Mononuclear cell (primary cell): ENCODE measurements around the gene SRGAP3. TPM values are rescaled to one million over a fixed set of nuclear protein-coding genes. Genes with fewer than 3 reads are reported as not detected.

Source experiments
- H3K27me3 ChIP-seq: 2 replicates; pipeline ENCODE4 v1.6.0; 2011; ENCODE audit warnings: low read length, control low read depth; ENCODE audit not compliant: insufficient read depth
- H3K4me1 ChIP-seq: 2 replicates; pipeline ENCODE4 v1.5.1; 2011; ENCODE audit warnings: mild to moderate bottlenecking, low read length, control low read depth; ENCODE audit not compliant: insufficient read depth
- H3K4me3 ChIP-seq: 2 replicates; pipeline ENCODE4 v1.5.1; 2011; ENCODE audit warnings: mild to moderate bottlenecking, low read length, moderate library complexity
- H3K9me3 ChIP-seq: 2 replicates; pipeline ENCODE4 v1.5.1; 2011; ENCODE audit warnings: low read depth, mild to moderate bottlenecking, control low read depth, low read length
- total RNA-seq: library from RNA; depleted of rRNA; stranded (reverse); fragments of >200 nt; gene quantifications from one replicate; pipeline ENCODE4 v1.2.3, GENCODE V29; 2012

SRGAP3 gene
- total RNA-seq, 1 donor = 2.2 TPM

DNA sequence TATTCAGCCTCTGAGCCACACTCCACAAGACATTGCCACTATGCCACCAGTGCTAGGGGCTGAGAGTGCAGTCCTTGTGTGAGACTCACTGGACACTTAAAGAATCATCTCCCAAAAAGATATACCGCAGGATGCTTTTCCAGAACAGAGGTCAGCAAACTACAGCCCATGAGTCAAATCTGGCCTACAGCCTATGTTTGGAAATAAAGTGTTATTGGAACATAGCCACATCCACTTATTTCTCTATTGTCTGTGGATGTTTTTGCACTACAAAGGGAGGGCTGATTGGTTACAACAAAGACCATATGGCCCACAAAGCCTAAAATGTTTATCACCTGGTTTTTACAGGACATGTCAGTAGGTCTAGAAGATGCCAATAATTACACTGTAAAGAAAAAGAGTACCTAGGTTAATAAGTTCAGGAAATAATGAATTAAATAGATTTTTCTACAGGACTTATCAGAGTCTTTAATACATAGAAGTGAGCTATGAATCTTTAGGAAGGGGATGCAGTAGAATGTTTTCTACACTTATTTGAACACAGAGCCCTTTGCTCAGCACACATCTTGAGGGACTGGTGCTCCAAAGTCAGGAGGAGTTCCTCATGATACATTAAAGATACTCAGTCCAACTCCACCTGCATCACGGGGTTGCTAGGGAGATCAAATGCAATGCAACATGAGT is 26.3 kb downstream of the SRGAP3 start:
- Histone ChIP-seq H3K4me3 (no peak overlapping the region), H3K27me3 (no peaks in the 10 kb centered on the region), H3K4me1 (no peaks in the 10 kb centered on the region), H3K9me3 (no peaks in the 10 kb centered on the region)

DNA sequence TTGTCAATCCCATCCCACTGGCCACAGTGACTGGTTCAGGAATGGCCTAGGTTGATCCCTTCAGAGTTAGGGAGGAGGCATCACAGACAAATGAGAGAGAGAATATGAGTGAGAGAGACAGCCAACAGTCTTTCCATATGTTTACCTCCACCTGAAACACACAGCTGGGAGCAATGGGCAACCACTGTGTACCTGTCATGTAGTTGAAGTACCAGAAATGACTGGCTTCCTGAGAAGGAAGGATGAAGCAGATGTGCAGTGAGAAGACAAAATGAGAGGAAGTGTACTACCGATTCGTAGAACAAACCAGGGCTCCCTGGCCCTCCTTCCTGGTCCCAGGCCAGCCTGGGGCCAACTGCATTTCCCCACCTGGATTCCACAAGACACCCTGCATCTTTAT is 27.4 kb downstream of the SRGAP3 start:
- H3K27me3 ChIP-seq = no peaks in the 10 kb centered on the region
- H3K4me1 ChIP-seq = no peaks in the 10 kb centered on the region
- no peak overlapping the region for H3K4me3 ChIP-seq
- H3K9me3 ChIP-seq = no peaks in the 10 kb centered on the region

DNA sequence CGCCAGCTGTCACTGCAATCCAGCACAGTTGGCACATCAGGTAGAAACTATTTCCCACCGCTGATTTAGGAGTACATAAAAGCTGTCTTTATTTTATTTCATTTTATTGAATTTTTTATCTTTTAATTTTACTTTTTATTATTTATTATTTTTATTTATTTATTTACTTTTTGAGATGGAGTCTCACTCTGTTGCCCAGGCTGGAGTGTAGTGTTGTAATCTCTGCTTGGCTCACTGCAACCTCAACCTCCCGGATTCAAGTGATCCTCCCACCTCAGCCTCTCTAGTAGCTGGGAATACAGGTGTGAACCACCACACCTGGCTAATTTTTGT is 31.0 kb downstream of the SRGAP3 start:
- Histone ChIP-seq H3K27me3 (no peaks in the 10 kb centered on the region), H3K4me1 (no peaks in the 10 kb centered on the region), H3K9me3 (no peaks in the 10 kb centered on the region), H3K4me3 (no peak overlapping the region)

DNA sequence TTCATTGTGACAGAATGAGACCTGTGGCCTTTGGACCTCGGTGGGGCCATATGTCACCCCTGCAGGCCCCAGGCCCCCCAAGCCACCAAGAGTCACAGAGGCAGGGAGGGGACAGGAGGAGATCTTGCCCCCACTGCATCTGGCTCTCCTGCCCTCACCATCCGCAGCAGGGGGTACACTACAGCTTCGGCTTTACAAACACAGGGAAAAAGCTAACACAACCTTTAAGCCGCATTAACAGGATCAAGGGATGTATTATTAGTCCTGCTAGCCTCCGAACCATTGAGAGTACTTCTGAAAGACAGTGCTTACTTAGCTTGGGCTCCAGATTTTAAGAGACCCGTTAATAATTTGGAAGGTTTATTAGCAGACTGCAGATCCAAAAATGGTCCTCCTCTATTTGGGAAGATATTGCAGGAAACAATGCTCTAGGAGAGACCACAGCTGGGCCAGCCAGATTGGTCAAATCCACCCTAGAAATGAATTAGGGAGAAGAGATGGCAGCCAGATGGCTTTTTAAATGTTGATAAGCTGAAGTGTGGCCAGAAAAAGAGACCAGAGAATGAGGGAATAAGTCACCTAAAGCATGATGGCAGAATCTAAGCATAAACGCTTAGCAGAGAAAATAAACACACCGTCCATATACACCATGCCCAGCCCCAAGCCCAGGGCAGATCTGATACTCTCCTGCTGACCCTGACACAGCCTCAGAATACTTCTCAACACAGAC is 31.5 kb downstream of the SRGAP3 start:
- Histone ChIP-seq H3K27me3 (no peaks in the 10 kb centered on the region), H3K4me1 (no peaks in the 10 kb centered on the region), H3K9me3 (no peaks in the 10 kb centered on the region), H3K4me3 (no peak overlapping the region)

DNA sequence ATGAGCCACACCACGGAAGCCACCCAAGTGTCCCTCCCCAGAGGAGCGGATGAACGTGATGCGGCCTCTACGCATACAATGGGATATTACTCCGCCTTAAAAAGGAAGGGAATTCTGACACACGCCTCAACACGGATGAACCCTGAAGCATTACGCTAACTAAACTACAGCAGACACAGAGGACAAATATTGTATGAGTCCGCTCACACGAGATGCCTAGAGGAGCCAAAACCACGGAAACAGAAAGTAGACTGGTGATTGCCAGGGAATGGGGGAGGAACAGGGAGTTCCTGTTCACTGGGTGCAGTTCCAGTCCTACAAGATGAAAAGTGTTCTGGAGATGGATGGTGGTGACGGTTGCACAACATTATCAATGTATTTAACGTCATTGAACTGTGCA is 32.7 kb downstream of the SRGAP3 start:
- no peaks in the 10 kb centered on the region for H3K4me1 ChIP-seq
- no peaks in the 10 kb centered on the region for H3K9me3 ChIP-seq
- H3K4me3 ChIP-seq = no peak overlapping the region
- no peaks in the 10 kb centered on the region for H3K27me3 ChIP-seq

DNA sequence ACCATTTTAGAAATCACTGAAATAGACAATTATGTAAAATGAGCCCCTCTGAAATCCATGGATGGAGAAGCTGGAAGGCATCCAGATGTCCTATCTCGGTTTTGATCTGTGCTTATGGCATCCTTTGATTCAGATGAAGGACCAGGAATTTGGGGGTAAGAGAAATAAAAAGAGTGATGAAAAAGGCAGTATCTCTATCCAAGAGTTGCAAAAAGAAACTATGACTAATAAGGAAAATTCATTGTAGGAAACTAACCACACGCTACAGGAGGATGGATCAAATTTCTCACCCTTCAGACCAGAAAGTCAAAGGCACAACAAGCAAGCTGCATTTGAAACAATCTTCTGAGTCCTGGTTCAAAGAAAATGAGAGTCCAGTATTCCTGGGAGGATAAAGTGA is 34.8 kb downstream of the SRGAP3 start:
- Histone ChIP-seq H3K4me3 (no peak overlapping the region), H3K27me3 (no peaks in the 10 kb centered on the region), H3K9me3 (no peaks in the 10 kb centered on the region), H3K4me1 (no peaks in the 10 kb centered on the region)

DNA sequence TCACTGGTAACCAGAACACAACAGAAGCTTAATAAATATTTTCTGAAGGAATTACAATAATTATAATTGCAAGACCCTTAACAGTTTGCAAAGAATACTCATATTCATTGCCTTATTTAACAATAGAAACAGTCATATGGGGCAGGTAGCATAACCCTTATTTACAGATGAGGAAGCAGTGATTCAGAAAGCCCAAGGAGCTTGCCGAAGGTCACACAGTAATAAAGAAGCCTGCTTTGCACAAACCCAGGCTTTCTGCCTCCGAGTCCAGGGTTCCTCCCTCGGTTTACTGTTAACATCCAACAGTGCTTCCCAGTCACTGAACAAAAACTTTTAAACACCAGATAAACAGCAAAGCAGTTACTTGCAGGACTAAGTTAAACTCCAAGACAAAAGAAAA is 35.3 kb downstream of the SRGAP3 start:
- Histone ChIP-seq H3K4me1 (no peaks in the 10 kb centered on the region), H3K4me3 (no peak overlapping the region), H3K9me3 (no peaks in the 10 kb centered on the region), H3K27me3 (no peaks in the 10 kb centered on the region)

DNA sequence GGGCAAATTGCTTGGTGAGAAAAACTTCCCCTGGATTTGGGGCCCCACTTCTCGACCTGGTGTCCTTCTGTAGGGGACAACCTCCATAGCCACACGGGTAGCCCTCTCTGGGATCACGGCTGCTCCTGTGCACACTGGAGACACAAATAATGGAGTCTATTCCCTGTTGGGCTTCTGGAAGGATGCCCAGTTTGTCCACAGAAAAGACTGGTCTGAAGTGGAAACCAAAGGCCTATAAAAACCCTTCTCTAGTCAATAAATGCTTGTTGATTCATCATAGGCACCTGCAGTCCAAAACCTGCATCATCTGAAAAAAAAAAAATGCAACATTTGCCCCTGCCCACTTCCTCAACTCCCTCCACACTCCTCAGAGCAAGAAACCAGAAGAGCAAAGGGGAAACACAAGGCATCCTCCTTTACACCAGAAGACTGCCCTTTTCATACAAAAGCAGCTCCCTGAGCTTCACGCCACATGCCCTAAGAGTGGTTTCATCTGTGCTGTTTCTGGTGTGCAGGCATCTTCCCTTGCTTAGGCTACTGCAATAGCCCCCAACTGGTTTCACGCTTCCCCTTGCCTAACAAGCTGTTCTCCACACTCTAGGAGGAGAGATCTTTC is 36.3 kb downstream of the SRGAP3 start:
- H3K27me3 ChIP-seq = no peaks in the 10 kb centered on the region
- no peaks in the 10 kb centered on the region for H3K9me3 ChIP-seq
- H3K4me3 ChIP-seq = no peak overlapping the region
- no peaks in the 10 kb centered on the region for H3K4me1 ChIP-seq

DNA sequence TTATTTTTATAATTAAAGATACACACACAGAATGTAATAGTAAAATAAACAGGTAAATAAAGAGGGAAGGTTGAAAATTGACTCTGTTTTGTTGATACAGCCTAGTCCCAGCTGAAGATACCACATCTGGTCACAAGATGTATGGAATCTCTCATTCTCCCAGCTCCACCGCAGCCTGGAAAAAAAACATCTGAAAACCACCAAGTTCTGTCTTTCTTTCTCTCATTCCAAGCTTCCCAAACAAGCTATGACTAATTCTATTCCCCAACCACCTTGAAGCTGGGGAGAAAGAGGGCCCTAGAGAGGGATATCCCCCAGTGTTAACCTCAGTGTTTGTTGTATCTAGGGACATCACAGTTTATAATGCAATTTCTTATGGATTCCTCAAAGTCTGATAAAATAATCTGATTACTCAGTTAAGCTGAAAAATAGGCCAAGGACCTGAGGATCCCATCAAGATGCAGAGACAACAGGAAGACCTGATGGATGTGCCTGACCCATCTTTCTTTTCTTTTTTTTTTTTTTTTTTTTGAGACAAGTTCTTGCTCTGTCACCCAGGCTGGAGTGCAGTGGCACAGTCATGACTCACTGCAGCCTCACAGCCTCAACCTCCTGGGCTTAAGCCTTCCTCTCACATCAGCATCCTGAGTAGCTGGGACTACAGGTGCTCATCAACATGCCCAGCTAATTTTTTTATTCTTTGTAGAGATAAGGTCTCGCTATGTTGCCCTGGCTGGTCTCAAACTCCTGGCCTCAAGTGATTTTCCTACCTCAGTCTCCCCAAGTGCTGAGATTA is 38.1 kb downstream of the SRGAP3 start:
- Histone ChIP-seq H3K4me3 (no peak overlapping the region), H3K9me3 (no peaks in the 10 kb centered on the region), H3K4me1 (no peaks in the 10 kb centered on the region), H3K27me3 (no peaks in the 10 kb centered on the region)

DNA sequence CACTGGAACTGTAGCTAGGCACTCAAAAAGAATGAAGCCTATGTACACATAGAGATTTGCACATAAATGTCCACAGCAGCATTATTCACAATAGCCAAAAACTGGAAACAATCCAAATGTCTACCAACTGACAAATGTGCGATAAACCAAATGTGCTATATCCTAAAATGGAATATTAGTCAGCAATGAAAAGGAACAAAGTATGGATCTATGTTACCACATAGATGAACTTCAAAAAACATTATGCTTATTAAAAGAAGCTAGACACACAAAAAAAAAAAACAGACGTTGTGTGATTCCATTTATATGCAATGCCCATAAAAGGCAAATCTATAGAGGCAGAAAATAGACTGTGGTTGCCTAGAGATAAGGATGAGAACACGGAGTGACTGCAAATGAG is 39.7 kb downstream of the SRGAP3 start:
- H3K4me3 ChIP-seq = no peak overlapping the region
- no peaks in the 10 kb centered on the region for H3K27me3 ChIP-seq
- no peaks in the 10 kb centered on the region for H3K4me1 ChIP-seq
- no peaks in the 10 kb centered on the region for H3K9me3 ChIP-seq

DNA sequence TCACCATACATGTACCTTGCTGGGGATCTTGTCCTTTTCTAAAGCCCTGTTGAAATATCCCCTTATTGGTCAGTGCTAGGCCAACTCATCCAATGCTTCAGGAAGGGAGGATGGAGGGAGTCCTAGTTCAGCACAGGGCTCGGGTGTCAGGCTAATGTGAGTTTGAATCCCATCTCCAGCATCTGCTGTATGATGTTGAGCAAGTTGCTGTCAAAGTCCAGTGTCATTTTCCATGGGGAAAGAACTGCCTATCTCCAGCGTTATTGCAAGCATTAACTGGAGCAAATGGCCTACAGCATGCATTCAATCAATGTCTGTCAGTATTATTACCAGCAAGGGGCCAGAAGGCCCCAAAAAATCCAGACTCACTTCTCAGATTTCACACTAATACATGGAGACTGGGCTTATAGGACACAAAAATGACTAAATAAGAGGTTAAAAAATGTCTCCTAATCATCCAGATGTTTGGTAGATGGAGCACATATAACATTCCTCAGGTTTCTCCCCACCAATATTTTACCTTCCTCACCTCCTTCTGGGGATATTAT is 40.8 kb downstream of the SRGAP3 start:
- H3K9me3 ChIP-seq = no peaks in the 10 kb centered on the region
- H3K4me1 ChIP-seq = no peaks in the 10 kb centered on the region
- no peak overlapping the region for H3K4me3 ChIP-seq
- H3K27me3 ChIP-seq = no peaks in the 10 kb centered on the region

DNA sequence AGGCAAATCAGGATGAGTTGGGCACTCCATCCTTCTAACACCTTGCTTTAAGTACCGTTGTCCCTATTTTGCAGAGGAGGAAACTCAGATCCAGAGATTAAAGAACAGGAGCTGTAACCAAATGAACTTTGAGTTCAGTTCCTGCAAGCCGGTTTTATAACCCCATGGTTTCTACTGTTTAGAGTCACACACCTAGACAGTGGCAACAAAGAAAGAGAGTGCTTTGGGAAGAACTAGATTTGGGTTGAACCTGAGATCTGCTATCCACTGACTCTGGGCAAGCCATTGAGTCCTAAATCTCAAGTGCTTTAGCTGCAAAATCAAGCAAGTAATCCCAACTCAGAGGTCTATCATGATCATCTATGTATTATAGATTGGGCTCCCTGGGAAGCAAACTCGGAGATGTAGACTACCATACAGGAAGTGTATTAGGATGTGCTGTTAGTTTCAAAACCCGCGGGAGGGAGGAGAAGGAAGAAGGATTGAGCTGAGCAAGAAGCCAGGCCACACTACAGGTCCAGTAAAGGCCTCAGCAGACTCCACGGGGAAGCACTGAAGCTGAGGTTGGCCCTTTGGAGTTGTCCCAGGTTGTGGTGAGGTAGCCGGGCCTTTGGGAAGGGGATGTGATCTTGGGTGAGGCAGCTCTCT is 42.2 kb downstream of the SRGAP3 start:
- H3K9me3 ChIP-seq = no peaks in the 10 kb centered on the region
- no peak overlapping the region for H3K4me3 ChIP-seq
- no peaks in the 10 kb centered on the region for H3K4me1 ChIP-seq
- H3K27me3 ChIP-seq = no peaks in the 10 kb centered on the region

DNA sequence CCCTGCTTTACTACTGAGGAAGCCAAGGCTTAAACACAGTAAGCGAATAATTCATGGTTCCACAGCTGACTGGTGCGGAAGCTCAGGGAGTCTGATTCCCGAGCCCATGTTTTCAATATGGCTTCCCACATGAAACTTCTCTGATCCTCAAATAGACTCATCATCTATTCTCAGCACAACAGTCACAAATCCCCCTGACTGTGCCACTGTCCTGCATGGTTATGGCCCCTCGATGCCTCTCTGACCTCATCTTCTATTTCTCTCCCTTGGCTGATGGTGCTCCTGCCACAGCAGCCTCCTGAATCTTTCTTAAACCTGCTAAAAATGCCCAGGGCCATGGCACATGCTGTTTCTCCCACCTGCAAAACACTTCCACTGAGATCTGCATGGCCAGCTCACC is 43.2 kb downstream of the SRGAP3 start:
- no peaks in the 10 kb centered on the region for H3K27me3 ChIP-seq
- H3K4me3 ChIP-seq = no peak overlapping the region
- H3K4me1 ChIP-seq = no peaks in the 10 kb centered on the region
- no peaks in the 10 kb centered on the region for H3K9me3 ChIP-seq

DNA sequence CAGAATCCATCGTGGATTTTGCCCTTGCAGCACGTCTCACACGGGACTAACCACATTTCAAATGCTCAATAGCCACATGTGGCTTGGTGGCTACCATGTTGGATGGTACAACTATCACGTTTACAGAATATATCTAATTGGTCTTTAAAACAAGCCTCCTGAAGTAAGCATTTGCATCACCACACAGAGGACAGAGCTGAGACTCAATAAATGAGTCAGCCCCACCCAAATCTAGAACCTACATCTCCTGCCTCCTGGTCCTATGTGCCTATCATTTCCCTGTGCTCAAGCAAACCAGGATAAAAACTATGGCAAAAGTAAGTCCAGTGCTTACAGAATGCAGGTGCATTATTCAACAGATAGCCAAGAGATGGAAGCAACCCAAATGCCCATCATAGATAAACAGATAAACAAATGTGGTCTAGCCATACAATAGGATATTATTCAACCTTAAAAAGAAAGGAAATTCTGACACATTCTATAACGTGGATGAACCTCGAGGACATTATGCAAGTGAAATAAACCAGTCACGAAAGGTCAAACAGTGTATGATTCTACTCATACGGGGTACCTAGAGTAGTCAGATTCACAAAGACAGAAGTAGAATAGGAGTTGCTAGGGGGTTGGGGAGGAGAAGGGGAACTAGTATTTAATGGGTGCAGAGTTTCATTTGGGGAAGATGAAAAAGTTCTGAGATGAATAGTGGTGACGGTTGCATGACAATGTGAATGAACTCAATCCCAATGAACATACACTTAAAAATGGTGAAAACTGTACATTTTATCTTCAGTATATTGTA is 43.9 kb downstream of the SRGAP3 start:
- Histone ChIP-seq H3K27me3 (no peaks in the 10 kb centered on the region), H3K4me3 (no peak overlapping the region), H3K4me1 (no peaks in the 10 kb centered on the region), H3K9me3 (no peaks in the 10 kb centered on the region)
